Lower lobe of right lung (tissue), 2 donors: Measurements from ENCODE around the gene NRM. TPM values are rescaled to one million over a fixed set of nuclear protein-coding genes. Genes with fewer than 3 reads are reported as not detected.

Experiments
- ATAC-seq, 2 donors: fragments of 200-7000 bp; cut with Tn5 transposase; one replicate each; pipeline ENCODE4 v1.9.1; 2020 to 2022; ENCODE audit warnings: mild to moderate bottlenecking in 2 of 2, moderate library complexity in 2 of 2
- DNase-seq: peaks from one replicate; pipeline ENCODE4 v3.0.0-alpha.2; 2020
- H3K27ac ChIP-seq: fragments of 200-600 bp; one replicate; pipeline ENCODE4 v1.8.0; 2022
- H3K27me3 ChIP-seq: fragments of 200-600 bp; one replicate; pipeline ENCODE4 v1.8.0; 2022; ENCODE audit warnings: low read depth
- H3K36me3 ChIP-seq: fragments of 200-600 bp; one replicate; pipeline ENCODE4 v1.8.0; 2022; ENCODE audit warnings: mild to moderate bottlenecking
- H3K4me1 ChIP-seq: fragments of 200-600 bp; one replicate; pipeline ENCODE4 v1.8.0; 2022
- H3K4me3 ChIP-seq: fragments of 200-600 bp; one replicate; pipeline ENCODE4 v1.8.0; 2022; ENCODE audit warnings: mild to moderate bottlenecking
- H3K9me3 ChIP-seq: fragments of 200-600 bp; one replicate; pipeline ENCODE4 v1.8.0; 2022
- intact Hi-C: fragments of 100-400 bp; cut with DNase I; formaldehyde crosslinking; loops from one replicate; pipeline ENCODE4 v1.11.0; 2022
- total RNA-seq: library from RNA; stranded (reverse); fragmentation: NEBNext Ultra II Directional; extraction: Animal tissue kit (Norgen Biotek cat#: 25700); gene quantifications from one replicate; pipeline ENCODE4 v1.2.1, GENCODE V29; 2021
- TF ChIP-seq, protein P1 (sequence below): fragments of 200-600 bp; IDR thresholded peaks from one replicate; pipeline ENCODE4 v1.8.0; 2022; ENCODE audit warnings: antibody characterized with exemption, mild to moderate bottlenecking
- donor health status: DM: no; HTN: yes; CAD: no; lungs with severe emphysema.

NRM gene
- total RNA-seq, 1 donor from 2014 or later = 10.0 TPM

DNA sequence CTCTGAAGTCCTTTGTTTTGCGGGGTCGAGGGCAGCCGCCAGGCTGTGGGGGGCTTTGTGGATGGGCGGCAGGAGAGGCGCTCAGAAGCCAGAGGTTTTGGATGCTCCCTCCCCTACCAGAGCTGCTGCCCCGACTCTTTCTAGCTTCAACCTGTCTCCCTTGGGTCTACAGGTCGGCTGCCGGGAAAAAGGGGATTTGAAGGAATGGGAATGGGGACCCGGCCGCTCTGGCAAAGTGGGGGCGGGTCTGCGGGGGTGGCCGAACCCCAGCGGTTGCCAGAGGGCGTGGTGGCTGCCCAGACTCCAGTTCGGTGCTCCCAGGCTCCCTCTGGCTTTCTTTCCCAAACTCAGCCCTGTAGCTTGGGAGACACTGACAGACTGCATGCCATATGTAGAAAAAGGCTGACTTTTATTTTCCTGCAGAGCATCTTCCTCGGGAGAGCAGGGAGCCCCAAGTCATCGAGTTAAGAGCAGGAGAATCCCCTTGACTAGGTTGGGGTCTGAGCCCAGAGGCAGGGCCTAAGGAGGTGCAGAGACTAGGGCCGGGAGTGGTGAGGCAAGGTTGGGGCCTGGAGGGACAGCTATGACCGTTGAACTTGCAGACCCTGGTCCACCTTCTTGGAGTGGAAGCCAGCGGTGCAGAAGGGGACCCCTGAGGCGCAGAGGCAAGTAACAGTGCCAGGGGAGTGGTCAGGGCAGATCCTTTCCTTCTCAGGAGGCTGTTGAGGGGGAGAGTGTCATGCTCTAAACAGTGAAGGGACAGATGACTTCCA, 2.9 kb downstream of the NRM start:
- H3K27ac ChIP-seq = peak overlapping the region; percentile 89
- TF ChIP-seq, protein P1, sequence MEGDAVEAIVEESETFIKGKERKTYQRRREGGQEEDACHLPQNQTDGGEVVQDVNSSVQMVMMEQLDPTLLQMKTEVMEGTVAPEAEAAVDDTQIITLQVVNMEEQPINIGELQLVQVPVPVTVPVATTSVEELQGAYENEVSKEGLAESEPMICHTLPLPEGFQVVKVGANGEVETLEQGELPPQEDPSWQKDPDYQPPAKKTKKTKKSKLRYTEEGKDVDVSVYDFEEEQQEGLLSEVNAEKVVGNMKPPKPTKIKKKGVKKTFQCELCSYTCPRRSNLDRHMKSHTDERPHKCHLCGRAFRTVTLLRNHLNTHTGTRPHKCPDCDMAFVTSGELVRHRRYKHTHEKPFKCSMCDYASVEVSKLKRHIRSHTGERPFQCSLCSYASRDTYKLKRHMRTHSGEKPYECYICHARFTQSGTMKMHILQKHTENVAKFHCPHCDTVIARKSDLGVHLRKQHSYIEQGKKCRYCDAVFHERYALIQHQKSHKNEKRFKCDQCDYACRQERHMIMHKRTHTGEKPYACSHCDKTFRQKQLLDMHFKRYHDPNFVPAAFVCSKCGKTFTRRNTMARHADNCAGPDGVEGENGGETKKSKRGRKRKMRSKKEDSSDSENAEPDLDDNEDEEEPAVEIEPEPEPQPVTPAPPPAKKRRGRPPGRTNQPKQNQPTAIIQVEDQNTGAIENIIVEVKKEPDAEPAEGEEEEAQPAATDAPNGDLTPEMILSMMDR = no peak
- DNase-seq = no peak
- no peaks in the 10 kb centered on the region for H3K9me3 ChIP-seq
- no peak for ATAC-seq
- no peaks in the 10 kb centered on the region for H3K27me3 ChIP-seq
- H3K4me3 ChIP-seq = peak overlapping the region; percentile 81
- intact Hi-C loops = no loop called here
- peaks cover 51% of the 10 kb centered on the region for H3K4me1 ChIP-seq
- H3K36me3 ChIP-seq = no peaks in the 10 kb centered on the region

DNA sequence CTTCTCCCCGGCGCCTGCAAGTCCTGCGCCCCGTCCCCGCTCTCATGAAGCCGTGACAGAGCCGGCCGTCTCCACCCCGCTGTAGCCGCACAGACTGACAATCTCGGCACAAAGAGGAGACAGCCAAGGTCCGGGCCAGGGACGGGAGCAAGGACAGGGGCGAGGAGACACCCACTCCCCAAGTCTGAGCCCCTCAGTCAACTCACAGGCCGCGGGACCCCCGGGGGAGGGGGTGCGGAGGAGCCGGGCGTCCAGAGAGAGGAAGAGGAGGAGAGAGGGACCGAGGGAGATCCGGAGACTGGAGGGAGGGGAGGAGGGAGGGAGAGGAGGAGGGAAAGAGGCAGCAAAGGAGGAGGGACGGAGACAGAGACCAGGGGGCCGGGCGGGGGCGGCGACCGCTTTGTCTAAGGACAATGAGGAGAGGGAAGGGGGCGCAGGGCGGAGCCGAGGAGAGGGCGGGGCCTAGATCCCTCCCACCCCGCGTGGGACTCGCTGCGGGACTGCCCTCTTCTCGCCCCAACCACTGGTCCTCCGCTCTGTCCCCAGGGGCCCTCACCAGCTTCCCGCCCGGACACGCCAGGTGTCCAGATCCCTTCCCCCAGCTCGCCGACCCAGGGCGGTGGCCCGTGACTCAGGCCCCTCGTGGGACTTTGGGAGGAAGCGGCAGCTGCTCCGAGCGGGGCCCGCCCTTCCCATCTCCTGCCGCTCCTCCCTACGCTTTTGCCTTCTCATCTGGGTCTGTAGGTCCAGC, 3.7 kb downstream of the NRM start:
- H3K36me3 ChIP-seq = no peaks in the 10 kb centered on the region
- DNase-seq = peak; percentile 94
- intact Hi-C loops = no loop called here
- TF ChIP-seq, protein P1 = no peak
- peaks cover 54% of the 10 kb centered on the region for H3K4me1 ChIP-seq
- no peaks in the 10 kb centered on the region for H3K27me3 ChIP-seq
- no peaks in the 10 kb centered on the region for H3K9me3 ChIP-seq
- peak overlapping the region; percentile 89 for H3K27ac ChIP-seq
- peak overlapping the region; percentile 81 for H3K4me3 ChIP-seq
- ATAC-seq = peak; percentile 65 to 75

DNA sequence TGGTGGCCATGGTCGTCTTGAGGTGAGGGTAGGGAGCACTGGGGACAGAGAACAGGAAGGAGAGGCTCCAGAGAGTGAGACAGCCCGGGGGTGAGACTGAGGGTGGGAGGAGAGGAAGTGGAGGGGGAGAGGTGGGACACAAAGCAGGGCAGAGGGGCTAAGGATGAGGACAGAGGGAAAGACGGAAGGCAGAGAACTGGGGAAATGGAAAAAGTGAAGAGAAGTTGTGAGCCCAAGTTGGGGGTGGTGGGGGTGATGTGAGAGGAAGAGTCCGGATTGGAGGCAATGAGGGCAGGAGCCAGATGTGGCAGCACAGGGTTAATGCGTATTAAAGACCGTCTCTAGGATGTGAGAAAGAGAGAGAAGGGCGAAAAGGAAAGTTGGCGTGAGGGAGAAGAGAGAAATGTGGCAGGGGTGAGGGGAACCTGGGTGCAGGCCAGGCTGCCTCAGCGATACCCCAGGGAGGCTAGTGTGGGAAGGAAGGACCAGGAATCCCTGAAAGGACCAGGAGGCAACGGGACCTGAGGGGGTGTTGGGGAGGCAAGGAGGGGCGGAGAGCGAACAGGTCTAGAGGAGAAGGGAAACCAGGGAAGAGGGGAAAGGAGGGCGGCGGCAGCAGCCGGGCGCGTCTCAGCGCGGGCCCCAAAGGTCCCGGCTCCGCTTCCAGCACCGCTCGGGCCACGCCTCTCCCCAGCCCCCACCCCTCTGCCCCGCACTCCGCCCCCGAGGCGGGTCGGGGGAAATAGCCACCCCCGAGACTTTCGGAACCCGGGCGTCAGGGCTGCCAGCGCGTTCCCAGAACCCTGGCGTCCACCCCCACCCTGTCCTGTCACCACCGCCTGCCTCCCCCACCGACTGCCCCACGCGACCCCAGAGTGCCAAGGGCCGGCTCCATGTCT, 4.5 kb downstream of the NRM start, which contains the start of gene PPP1R18:
Gene PPP1R18 (minus strand): TSS at position 637 of the 899 bp plus-strand sequence. CDS start 627 bp downstream, at position 10.
- Histone ChIP-seq H3K27me3 (no peaks in the 10 kb centered on the region), H3K9me3 (no peaks in the 10 kb centered on the region), H3K36me3 (no peaks in the 10 kb centered on the region), H3K27ac (peak within 1 kb of the TSS; percentile 89), H3K4me3 (peak within 1 kb of the TSS; percentile 81), H3K4me1 (peaks cover 58% of the 10 kb centered on the region)
- DNase-seq (peak; percentile 85), ATAC-seq (peak; percentile 68 to 73)
- TF ChIP-seq, protein P1 = no peak
- intact Hi-C loops = no loop called here

DNA sequence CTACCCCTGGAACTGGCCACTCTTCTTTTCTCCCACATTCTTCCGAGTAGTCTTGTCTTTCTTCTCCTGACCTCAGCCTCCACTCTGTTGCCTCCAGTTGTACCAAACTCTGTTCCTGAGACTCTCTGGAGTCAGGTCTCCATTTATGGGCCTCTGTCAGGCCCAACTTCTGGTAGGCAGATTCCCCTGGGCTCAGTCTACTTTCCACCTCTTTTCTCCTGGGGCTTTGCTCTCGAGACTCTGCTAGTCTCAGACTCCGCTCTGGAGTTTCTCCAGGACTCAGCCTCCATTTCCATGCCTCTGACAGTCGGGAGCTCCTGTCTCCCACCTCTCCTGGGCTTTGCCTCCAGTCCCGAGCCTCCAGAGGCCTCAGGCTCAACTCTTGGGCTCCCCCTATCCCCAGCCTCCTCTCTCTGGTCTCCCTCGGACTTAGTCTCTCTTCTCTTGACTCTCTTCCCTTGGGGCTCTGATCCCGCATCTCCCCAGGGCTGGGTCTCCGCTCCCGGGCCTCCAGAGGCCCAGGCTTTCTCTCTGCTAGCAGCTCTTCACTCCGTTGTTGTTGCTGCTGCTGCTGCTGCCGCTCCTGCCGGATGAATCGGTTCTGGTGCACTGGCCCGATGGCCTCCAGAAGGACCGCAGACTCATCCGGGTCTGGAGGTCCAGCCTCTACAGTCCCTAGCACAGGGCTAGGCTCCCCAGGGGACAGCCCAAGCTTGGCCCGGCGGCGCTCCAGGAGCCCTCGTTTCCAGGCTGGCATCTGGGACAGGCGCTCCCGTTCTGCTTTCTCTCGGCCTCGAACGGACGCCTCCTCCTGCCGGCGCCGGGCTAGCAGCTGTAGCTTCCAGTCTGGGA, 5.4 kb downstream of the NRM start:
- H3K36me3 ChIP-seq = peaks cover 5% of the 10 kb centered on the region
- H3K27me3 ChIP-seq = no peaks in the 10 kb centered on the region
- H3K4me3 ChIP-seq = peak overlapping the region; percentile 81
- H3K4me1 ChIP-seq = peaks cover 62% of the 10 kb centered on the region
- peak overlapping the region; percentile 89 for H3K27ac ChIP-seq
- no peaks in the 10 kb centered on the region for H3K9me3 ChIP-seq
- intact Hi-C loops = no loop called here
- TF ChIP-seq, protein P1 = no peak
- ATAC-seq = no peak
- no peak for DNase-seq
